ENCODE results near the gene WBP11.
A peak's percentile ranks its signal among the peaks of the same experiment; 100 is the strongest.

Gene WBP11

DNA sequence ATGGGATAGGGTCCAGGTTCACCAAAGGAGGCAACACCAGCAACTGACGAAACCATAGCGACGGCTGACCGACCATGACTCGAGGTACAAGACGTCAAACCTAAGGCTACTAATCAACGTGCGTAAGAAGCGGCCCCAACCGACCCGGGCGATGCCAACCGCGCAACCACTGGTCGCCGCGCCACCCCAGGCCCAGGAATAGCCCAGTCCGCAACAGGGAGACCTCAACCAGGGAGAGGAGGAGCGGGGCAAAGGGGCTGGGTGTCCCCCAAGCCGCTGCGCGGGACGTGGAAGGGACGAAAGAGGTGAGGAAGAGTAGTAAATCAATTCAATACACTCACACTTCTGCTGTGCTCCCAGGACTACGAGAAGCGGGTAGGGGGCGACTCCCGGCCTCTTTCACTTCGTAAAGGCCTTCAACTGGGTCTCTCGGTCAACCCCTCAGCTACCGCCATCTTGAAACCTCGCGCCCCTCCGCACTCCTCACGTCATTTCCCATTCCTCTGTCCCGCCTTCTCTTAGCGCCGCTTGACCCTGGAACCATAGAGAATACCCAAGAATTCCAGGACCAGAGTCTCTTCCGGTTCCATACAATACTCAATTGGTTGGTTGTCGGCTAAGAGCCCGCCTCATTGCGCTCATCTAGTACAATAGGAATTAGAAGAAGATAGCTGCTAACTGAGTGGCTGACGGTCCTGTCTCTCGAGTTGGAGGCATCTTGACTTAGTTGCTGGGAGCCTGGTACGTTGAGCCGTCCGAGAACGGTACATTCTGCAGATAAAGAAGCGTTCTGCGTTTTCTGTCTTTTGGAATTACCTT lies at the start of gene WBP11, which contains the start of gene C12orf60:
Gene WBP11, minus strand, starts transcription at position 468 of the 819 bp plus-strand sequence. CDS start 2,095 bp downstream, outside the sequence.
Gene C12orf60, plus strand, starts transcription at position 660 of the 819 bp plus-strand sequence. CDS start 19,266 bp downstream, outside the sequence.
- peak; percentile 88 for DNase-seq

DNA sequence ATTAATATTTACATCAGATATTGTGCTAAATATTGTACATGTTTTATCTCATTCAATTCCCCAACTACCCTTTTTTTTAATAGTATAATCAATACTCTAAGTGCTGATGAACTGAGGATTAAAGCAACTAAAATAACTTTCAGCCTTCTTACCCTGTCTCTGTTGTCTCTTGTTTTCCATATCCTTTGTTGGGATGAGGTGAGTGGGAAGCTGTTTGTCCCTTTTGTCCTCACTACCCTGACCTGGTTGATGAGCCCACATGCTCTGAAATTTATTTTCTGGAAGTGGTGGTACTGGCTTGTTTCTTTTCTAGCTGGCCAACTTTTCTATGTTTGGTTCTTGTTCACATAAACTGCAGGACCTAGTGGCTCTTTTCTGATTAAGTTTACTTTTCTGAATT lies 49.6 kb upstream of the WBP11 start:
- DNase-seq, result no peak

DNA sequence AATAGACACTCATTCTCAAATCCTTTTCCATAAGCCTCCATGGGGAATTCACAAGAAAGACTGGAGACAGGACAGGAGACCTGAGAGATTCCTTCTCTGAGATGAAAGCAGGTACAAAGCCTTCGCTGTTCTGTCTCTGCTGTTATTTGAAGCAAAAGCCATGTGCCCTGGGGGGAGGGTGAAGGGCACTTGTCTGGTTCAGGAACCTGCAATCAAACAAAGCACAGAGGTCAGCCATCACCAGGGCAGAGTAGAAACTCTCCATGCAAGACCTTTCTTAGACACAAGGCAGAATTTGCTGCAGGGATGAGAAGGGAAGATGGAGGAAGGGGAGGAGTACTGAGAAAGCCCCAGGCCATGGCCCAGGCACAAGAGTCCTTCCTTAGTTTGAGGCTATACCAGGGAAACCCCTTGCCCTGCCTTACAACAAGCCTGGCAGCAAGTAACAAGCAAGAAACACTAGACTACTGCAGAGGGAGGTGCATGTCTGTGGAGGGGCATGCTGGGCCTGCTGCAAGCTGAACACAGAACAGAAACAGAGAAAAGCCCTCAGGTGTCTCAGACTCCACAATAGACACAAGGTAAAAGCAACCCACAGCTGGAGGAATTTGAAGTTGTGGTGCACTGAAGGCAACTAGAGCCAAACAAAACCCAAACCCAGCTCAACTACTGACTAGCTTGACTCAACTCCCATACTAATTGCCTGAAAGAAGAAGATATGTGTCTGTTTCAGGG lies 47.8 kb upstream of the WBP11 start:
- no peak for DNase-seq

DNA sequence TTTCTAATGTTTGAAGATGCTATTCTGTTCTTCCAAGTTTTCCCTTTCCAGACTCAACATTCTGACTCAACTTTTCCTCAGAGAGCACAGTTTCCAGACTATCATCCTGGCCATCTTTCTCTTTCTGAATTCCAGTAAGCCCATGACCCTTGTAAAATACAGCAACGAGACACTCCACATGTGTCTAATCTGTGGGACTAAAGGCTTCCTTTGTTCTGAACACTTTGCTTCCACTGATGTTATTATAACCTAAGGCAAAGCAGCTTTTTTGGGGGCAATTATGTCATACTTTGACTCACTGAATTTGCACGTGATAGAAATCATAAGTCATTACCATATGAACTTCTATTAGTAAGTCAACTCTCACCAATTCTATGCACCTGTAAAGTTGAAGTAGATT lies 46.4 kb upstream of the WBP11 start:
- peak; percentile 8 for DNase-seq

DNA sequence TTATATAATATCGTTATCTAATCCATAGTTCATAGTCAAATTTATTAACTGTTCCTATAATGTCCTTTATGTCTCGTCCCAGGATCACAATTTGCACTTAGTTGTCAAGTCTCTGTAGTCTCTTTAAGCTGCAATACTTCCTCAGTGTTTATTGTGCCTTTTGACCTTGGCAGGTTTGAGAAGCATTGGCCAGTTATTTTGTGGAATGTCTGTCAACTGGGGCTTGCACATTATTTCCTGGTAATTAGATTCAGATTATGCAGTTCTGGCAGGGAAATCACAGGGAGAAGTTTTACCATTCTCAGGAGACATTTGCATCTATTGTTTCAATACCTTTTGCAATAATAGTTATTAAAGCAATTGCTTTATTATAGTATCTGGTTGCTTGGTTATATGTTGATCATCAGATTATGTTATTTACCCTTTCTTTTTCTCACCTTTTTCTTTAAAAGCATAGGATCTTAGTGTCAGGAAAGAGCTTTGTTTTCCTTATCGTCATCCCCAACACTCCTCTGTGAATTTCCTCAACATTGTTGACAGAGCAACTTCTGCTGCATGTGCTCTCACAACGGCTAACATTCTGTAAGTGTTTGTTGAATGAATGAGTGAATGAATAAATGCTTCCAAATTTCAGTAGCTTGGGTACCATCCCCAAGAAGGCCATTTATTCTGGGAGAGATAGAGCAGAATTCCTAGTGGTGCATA lies 43.8 kb upstream of the WBP11 start:
- DNase-seq, result no peak

DNA sequence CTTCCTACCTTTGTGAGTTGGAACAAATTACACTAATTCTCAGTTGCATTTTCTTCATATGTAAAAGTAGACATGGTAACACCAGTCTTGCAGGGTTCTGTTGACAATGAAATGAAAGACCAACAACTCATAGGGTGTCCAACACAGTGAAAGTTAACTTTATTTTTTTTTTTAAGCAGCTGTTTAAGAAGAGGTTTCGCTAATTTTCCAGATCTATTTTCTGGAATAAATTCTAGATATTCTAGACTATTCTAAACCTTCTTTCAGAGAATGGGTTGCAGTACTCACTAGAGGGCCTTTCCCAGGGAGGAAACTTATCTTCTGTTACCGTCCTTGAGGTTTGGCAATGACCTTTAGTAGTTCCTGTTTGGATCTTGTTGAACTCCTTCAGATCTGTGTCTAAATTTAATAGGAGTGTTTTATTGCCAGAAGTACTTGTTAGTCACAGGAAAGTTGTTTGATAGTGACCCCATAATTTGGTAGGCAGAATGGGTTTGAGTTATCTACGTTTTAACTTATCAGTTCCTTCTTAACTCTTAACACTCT lies 42.8 kb upstream of the WBP11 start:
- DNase-seq, result no peak

DNA sequence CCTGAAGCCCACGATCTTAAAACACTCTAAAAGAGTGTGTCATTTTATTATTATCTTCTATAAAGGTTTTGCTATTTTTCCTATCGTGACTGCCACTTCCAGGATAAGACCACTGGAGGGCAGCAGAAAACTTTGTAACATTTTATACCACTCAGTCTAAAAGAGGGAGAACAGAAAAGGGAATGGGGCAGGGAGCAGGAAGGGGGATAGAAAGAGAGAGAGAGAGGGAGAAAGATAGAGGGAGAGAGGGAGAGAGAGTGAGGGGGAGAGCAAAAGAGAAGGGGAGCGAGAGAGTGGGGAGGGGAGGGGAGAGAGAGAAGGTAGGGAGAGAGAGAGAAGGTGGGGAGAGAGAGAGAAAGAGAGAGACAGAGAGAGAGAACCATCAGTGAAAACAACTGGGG lies 42.1 kb upstream of the WBP11 start:
- DNase-seq, result peak; percentile 6

DNA sequence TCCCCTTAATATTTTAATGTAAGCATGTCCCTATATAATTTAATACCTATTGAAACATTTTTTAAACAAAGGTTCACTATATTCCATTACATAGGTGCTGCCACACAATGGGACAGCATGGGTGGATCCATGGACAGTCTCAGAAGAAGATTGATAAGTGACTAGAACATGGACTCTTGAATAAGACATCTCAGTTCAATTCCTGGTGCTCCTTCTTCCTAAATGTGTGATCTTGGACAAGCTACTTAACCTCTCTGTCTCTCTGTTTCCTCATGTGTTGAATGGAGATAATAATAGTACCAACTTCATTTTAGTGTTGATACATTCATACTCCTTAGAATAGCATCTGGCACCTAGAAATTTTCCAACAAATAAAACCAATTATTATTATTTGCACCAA lies 41.1 kb upstream of the WBP11 start:
- DNase-seq, result no peak

DNA sequence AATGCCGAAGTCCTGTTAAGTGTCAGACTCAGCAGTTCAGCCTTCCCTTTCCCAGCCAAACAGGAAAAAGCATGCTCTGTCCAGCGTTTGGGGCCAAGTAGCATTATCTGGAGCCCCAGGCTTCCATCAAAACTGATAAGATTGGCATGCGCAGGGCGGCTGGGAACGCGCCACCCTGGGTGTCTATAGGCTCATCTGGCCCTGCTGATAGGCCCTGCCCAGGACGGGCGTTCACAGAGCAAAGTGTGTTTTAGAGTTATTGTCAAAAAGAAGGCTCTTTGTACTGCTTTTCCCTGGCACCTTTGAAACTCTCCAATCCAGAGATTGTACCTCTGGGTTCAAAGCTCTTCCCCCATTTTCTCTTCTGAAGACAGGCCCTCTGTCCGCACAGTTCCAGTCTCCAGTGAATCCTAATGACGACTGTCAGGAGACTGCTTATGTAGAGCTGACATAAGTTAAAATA lies 40.2 kb upstream of the WBP11 start, which contains the start of gene ART4:
Gene ART4, minus strand, starts transcription at position 102 of the 463 bp plus-strand sequence. CDS start 413 bp downstream, outside the sequence.
- DNase-seq, result no peak

DNA sequence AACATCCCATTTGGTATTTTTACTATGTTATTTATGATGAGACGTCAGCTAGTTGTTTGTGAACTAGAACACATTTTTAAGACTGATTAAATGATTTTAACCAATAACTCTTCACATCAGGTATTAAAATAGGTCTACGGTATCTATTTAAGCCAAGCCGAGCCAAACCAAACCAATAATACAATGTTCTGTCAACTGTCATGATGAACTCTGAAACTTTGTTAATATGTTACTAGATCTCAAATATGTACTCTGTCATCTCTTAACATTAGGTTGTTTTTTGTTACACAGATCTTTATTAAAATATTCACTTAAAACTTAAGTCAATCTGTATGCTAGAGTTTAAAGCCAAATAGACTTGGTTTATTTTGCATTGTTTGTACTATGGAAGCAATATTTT lies 39.0 kb upstream of the WBP11 start:
- DNase-seq, result no peak

DNA sequence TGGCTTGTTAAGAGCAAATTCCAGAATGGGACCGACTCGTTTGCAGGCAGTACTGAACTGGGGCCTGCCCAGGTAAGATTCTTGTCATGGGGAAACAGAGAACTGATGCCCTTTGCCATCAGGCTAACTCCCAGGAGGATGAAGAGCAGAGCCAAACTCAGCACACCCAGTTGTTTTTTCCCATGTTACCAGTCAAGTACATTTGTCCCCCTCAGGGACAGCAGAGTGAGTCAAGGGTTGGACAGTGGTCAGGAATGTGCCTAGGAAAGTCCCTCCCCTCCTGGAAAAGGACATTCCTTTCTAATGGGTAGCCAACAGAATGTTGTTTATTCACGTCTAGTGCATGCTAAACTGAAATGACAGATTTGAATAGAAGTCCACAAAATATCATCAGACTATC lies 38.5 kb upstream of the WBP11 start:
- DNase-seq, result peak; percentile 45

DNA sequence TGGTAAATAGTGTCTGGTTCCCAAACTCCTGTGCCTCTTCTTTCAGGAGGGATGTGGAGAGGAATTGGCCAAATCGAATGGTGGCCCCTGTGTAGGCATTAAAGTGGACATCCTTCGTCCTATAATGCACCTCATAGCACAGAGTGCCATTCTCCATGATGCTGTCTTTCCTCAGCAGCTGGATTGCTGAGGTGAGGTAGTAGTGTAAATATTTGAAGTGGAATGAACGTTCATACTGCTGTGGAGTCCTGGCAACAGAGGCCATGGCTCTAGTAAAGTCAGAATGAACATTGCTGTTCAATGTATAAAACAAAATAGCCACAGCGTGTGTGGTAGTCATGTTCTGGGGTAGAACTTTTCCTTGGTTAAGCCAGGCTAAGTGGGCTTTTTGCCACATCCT lies 37.3 kb upstream of the WBP11 start:
- no peak for DNase-seq

DNA sequence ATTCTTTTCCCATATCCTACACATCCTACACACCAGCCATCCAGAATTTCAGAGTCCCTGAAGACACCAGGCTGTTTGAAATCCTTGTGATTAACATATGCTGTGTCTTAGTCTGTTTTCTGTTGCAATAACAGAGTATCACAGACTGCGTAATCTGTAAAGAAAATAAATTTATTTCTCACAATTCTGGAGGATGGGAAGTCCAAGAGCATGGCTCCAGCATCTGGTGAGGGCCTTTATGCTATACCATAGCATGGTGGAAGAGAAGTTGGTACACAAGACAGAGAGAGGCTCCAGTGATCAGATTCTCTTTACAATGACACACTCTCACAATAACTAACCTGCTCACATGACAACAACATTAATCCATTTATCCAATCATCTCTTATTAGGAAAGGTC lies 36.0 kb upstream of the WBP11 start:
- no peak for DNase-seq

DNA sequence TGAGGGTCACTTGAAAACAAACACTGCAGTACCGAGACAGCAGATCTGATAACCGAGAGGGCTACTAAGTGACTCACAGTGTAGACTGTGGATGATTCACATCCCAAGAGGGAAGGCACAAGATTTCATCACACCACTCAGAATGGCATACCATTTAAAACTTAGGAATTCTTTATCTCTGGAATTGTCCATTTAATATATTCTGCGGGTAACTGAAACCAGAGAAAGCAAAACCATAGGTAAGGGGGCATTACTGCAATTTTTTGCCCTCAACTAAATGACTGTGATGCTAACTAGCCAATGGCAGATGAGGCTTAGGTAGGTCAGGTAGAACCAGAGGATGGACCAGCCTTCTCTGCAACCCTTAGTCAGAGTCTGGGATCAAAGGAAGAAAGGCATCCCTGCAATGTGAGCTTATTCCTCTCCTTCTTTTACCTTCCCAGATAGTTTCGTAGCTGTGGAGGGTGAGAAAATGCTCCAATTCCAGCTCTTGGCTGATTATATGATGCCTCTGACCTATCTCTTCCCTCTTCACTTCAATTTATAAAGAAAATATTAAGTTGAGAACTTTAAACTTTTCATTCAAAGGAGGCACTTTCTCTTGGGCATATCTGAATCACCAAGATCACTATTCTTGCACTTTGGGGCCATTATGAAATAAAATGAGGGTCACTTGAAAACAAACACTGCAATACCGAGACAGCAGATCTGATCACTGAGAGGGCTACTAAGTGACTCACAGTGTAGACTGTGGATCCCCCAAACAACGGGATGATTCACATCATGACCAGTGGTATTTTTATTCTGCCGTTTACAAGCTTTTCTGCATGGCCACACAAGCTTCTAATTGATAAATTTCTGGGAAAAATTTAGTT lies 33.3 kb upstream of the WBP11 start:
- DNase-seq, result peak; percentile 45

DNA sequence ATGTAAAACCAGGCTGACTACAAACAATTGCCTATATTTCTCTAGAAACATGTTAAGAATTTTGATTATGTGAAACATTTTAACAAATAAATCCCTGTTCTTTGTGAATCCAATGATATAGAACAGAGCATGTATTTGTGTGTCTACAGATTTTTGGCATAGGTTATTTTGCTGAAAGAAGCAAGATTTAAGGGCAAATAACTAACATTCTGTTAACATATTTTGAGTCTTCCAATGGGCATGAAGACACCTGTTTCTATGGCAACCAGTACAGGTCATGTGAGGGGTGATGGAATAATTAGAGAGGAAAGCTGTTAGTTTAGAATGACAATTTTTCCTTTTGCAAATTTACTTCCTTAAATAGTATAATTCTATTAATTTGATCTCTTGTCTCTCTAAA lies 31.2 kb upstream of the WBP11 start:
- DNase-seq, result no peak

DNA sequence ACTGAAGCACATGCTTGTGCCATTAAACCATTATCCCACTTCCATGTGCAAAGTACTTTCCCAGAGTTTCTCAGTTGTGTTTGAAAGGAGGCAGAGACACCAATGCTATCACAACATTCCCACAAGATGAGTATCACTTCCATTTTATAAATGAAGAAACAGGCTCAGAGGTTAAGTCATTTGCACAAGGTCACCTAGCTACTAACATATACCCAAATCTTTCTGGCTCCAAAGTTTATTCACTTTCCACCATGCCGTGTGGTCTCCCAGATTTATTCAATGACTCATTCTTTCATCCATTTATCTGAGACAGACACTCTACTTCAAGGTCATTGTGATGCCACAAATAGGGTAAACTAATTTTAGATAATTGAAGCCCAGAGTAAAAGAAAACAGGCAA lies 30.7 kb upstream of the WBP11 start:
- DNase-seq, result no peak

DNA sequence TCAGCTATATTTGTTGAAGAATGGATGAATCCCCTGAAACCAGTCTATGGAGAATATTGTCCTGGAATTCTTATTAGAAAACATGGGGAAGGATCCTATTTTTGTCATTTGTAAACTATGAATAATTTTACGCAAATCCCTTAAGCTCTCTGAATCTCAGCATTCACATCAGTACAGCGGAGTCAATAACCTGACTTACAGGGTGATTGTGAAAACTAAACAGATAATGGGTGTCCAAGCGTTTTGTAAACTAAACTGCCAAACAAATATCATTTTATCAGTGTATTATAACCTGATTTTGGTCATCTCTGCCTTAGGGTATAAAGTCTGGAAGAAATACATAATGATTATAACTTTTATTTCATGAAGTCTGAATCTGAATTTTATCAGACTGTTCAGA lies 30.1 kb upstream of the WBP11 start:
- no peak for DNase-seq

DNA sequence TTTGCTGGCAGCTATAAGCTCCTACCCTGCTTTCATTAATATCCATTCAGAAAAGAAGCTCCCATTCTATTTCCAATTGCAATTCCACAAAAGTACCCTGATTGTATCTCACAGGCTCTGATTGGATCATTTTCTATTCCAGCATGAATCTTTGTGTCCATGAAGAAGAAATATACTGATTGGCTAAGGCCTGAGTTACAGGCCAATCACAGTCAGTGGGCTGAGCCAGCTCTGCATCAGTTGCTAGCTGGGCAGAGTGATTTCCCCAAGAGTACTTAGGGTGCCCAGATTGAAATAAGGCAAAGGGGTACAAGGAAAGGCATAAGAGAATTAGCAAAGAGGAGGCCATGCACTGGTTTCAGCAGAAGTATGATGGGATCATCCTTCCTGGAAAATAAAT lies 25.6 kb upstream of the WBP11 start:
- no peak for DNase-seq

DNA sequence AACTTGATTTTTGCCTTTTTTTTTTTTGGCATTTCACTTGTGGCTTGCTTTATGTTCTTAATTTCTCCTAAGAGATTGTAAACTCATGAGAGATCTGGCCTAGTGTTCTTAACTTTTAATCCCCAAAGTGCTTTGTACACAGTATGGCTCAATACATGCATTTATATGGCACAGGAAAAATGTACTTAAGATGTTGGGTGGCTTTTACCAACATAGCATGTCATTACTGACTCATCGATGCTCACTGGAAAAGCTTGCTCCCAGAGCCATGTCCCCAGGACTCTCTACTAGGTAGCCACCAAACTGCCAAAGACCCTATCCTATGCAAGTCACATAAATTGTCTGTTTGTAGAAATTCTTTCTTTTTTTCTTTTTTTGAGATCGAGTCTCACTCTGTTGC lies 23.8 kb upstream of the WBP11 start:
- no peak for DNase-seq

DNA sequence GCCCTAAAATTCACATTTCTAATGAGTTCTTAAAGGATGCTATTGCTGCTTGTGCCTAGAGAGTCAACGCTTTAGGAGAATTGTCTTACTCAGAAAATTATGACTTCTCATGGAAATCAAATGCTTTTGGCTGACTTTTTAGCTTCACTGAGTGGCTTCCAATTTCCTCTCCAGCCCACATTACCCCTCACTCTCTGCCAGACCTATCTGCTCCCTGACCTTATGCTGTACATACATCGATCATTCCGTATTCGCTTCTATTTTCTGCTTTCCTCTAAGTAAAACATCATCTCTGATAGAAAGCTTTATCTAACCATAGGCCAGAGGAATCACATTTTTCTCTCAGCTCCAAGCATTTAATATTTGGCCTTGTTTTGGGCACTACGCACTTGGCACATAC lies 23.2 kb upstream of the WBP11 start:
- DNase-seq, result no peak

DNA sequence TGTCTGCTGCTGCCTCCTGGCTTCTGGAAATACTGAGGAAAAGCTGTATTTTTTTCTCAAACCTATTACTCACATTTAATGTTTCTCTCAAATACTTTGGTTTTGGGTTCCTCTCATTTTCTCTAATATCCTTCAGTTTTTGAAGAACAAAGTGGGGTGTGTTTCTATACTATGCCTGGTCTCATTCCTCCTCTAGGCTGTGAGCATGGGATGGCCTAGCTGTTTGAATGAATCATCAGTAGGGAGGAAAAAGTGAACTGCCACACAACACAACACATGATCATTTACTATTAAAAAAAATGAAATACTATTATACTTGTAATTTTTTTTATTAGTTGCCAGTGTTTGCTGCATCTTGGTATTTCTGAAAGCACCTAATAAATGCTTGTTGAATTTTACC lies 22.0 kb upstream of the WBP11 start:
- DNase-seq, result no peak
